Stimulated activated CD8-positive, alpha-beta memory T cell treated with anti-CD3 and anti-CD28 coated beads, Interleukin-2, amount 100 ng/mL, for 48 hours (primary cell): ENCODE data around the gene IFT25.
A peak's percentile ranks its signal among the peaks of the same experiment; 100 is the strongest.
"Not testable (repeated sequence)": the region's sequence is repeated elsewhere in the genome, so short reads cannot be mapped to it uniquely, and the experiment has no call there.

Experiments
- DNase-seq, 2 donors: peaks; one replicate each; pipeline ENCODE4 v3.0.0-alpha.2; 2020; ENCODE audit warnings: low read depth in 2 of 2

IFT25 gene

GRCh38 chr1:53889304-53890298 is 55.9 kb downstream of the IFT25 start, which contains the start of gene YIPF1:
Gene YIPF1 (minus strand): TSS chr1:53889797. CDS start chr1:53888937, 860 bp downstream.
- peak; percentile 77 to 81 for DNase-seq

GRCh38 chr1:53888681-53889080 is 56.8 kb downstream of the IFT25 start:
- no peak for DNase-seq

GRCh38 chr1:53883600-53883999 is 61.9 kb downstream of the IFT25 start:
- not testable (repeated sequence) for DNase-seq

DNA sequence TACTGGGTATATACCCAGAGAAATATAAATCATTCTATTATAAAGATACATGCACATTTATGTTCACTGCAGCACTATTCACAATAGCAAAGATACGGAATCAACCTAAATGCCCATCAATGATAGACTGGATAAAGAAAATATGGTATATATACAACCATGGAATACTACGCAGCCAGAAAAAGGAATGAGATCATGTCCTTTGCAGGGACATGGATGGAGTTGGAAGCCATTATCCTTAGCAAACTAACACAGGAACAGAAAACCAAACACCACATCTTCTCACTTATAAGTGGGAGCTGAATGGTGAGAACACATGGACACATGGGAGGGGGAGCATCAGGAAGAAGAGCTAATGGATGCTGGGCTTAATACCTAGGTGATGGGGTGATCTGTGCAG is 63.6 kb downstream of the IFT25 start:
- DNase-seq: not testable (repeated sequence)

- DNase-seq: no peak
Measured at GRCh38 chr1:53878492-53879105, 66.9 kb downstream of the IFT25 start.

DNA sequence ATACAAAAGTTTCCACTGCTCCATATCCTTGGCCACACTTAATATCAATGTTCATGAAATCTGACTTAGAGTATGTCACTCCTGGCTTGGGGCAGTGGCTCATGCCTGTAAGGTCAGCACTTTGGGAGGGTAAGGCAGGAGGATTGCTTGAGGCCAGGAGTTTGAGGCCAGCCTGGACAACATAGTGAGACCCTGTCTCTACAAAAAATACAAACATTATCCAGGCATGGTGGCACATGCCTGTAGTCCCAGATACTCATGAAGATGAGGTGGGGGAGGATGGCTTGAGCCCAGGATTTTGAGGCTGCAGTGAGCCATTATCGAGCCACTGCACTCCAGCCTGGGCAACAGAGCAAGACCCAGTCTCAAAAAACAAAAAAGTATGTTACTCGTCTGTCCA is 70.3 kb downstream of the IFT25 start:
- DNase-seq: not testable (repeated sequence)

- DNase-seq: no peak
Measured at GRCh38 chr1:53871773-53872484, 73.6 kb downstream of the IFT25 start.
